ENCODE results near the gene CEP170. TPM values are rescaled to one million over a fixed set of nuclear protein-coding genes. Genes with fewer than 3 reads are reported as not detected.

The CEP170 gene
- total RNA-seq, 1 experiment from 2014 or later: 97.7 TPM

DNA sequence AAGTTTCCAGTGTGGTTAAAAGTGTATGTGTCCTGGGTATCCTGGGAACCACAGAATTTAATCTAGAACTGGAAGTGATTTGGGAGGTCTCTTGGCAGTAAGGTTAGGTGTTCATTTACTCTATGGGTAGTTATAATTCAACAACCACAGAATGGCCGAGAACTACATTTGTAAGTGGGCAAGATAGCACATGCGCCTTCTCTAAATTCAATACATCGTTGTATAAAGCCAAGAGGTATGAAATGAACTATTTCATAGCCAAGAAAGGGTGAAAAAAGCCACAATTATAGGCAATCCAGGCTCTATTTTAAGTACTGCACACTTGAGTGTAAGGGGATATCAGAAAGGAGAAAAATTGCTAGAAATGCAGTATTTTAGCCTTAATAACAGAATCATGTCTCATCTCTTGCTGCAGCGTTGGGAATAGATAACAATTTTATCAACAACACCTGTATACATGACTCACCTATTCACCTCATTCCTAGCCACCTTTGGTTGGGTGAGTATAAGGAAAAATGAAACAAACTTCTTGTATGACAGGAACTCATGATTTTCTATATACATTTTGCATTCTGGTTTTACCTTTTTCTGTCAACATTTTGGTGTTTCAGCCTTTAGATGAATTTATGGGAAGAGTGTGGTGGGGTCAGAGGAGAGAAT, 5.3 kb upstream of the CEP170 start:
- Mint-ChIP-seq H3K4me1 (peaks cover 0 to 5% of the 10 kb centered on the region in 2 experiments; a peak in 2 of 4 replicates), H3K27me3 (ENCODE audit: low read depth) (no peaks in the 10 kb centered on the region), H3K4me3 (no peak overlapping the region), H3K9me3 (no peaks in the 10 kb centered on the region), H3K36me3 (ENCODE audit: insufficient read depth in 1 of 3, low read depth in 3 of 3) (no peaks in the 10 kb centered on the region; a peak in 1 of 7 replicates), H3K27ac (peak overlapping the region in 1 of 3 experiments; percentile 17; a peak in 2 of 7 replicates)
- Histone ChIP-seq H3K18ac (ENCODE audit: insufficient read length, low read depth, low read length) (no peak overlapping the region), H4K91ac (ENCODE audit: insufficient read length, low read depth, low read length) (no peak overlapping the region), H3K9ac (ENCODE audit: extremely low read depth, insufficient read length, low read length) (no peak overlapping the region), H2BK20ac (ENCODE audit: low read depth, low read length, poor library complexity, severe bottlenecking) (no peak overlapping the region), H3K27ac (ENCODE audit: insufficient read length, low read depth, low read length) (no peak overlapping the region), H2BK5ac (ENCODE audit: insufficient read length, low read length) (no peak overlapping the region), H3K4me2 (ENCODE audit: insufficient read depth, insufficient read length, low read length) (no peak overlapping the region), H3K79me1 (ENCODE audit: insufficient read depth, low read depth, low read length, poor library complexity, severe bottlenecking) (no peaks in the 10 kb centered on the region), H3K4ac (ENCODE audit: low read depth, low read length) (no peak overlapping the region), H3T11ph (ENCODE audit: low read length) (no peak overlapping the region), H3K27me3 (ENCODE audit: insufficient read depth, low read length) (no peaks in the 10 kb centered on the region), H2AK5ac (ENCODE audit: insufficient read length, low read length) (no peak overlapping the region), H2BK120ac (ENCODE audit: low read depth, low read length, poor library complexity, severe bottlenecking) (no peak overlapping the region), H3K9me3 (ENCODE audit: control insufficient read depth, low read depth, low read length) (no peaks in the 10 kb centered on the region), H2AFZ (ENCODE audit: low read length) (no peak overlapping the region), H3K14ac (ENCODE audit: insufficient read depth, low read length) (no peak overlapping the region), H3K23me2 (ENCODE audit: insufficient read length, low read depth, low read length, poor library complexity, severe bottlenecking) (peaks cover 4% of the 10 kb centered on the region), H3K4me1 (ENCODE audit: insufficient read depth, low read length) (no peaks in the 10 kb centered on the region), H3K56ac (ENCODE audit: insufficient read length, low read depth, low read length) (no peak overlapping the region), H4K8ac (replicated peaks; ENCODE audit: insufficient read length, low read depth, low read length) (no peak overlapping the region), H3K23ac (ENCODE audit: insufficient read length, low read depth, low read length) (no peak overlapping the region), H4K20me1 (ENCODE audit: control insufficient read depth, insufficient read depth, insufficient read length) (no peaks in the 10 kb centered on the region), H4K5ac (ENCODE audit: insufficient read length, low read depth, low read length) (no peak overlapping the region), H2BK15ac (ENCODE audit: low read depth, low read length) (no peak overlapping the region), H2BK12ac (ENCODE audit: insufficient read length, low read depth, low read length) (no peak overlapping the region), H3K79me2 (ENCODE audit: insufficient read depth, low read length) (no peaks in the 10 kb centered on the region)
- DNase-seq: no peak
- TF ChIP-seq, protein P1, sequence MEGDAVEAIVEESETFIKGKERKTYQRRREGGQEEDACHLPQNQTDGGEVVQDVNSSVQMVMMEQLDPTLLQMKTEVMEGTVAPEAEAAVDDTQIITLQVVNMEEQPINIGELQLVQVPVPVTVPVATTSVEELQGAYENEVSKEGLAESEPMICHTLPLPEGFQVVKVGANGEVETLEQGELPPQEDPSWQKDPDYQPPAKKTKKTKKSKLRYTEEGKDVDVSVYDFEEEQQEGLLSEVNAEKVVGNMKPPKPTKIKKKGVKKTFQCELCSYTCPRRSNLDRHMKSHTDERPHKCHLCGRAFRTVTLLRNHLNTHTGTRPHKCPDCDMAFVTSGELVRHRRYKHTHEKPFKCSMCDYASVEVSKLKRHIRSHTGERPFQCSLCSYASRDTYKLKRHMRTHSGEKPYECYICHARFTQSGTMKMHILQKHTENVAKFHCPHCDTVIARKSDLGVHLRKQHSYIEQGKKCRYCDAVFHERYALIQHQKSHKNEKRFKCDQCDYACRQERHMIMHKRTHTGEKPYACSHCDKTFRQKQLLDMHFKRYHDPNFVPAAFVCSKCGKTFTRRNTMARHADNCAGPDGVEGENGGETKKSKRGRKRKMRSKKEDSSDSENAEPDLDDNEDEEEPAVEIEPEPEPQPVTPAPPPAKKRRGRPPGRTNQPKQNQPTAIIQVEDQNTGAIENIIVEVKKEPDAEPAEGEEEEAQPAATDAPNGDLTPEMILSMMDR (conservative IDR thresholded peaks at IDR 0.05): no peak
- no CpG with 5 or more reads among the region's 4 CpGs for WGBS (ENCODE audit: extremely low coverage, insufficient read length, low lambda C conversion rate)
